Neural progenitor cell (in vitro differentiated cells): Measurements from ENCODE around the gene GLT6D1. TPM values are rescaled to one million over a fixed set of nuclear protein-coding genes. Genes with fewer than 3 reads are reported as not detected.

Source experiments
- DNase-seq: peaks from one replicate; pipeline ENCODE4 v3.0.0-alpha.2; 2016; ENCODE audit warnings: low spot score
- H2AFZ ChIP-seq: fragments of 200-600 bp; sonication (generic); replicated peaks from 2 replicates; pipeline ENCODE4 v1.6.1; 2016; ENCODE audit warnings: antibody characterized with exemption
- H3F3A ChIP-seq: fragments of 200-600 bp; sonication (generic); 2 replicates; pipeline ENCODE4 v1.6.1; 2016; ENCODE audit warnings: antibody characterized with exemption, low read depth
- H3K27ac ChIP-seq: fragments of 200-600 bp; sonication (generic); 2 replicates; pipeline ENCODE4 v1.5.1; 2016; ENCODE audit warnings: mild to moderate bottlenecking
- H3K27me3 ChIP-seq: fragments of 200-600 bp; sonication (generic); 2 replicates; pipeline ENCODE4 v1.6.1; 2016; ENCODE audit warnings: mild to moderate bottlenecking, moderate library complexity
- H3K36me3 ChIP-seq: fragments of 200-600 bp; sonication (generic); 2 replicates; pipeline ENCODE4 v1.5.1; 2016
- H3K4me1 ChIP-seq: fragments of 200-600 bp; sonication (generic); 2 replicates; pipeline ENCODE4 v1.6.1; 2016; ENCODE audit warnings: mixed run types
- H3K4me2 ChIP-seq: fragments of 200-600 bp; sonication (generic); 2 replicates; pipeline ENCODE4 v1.6.1; 2016
- H3K4me3 ChIP-seq: fragments of 200-600 bp; sonication (generic); 2 replicates; pipeline ENCODE4 v1.5.1; 2016
- H3K79me2 ChIP-seq: fragments of 200-600 bp; sonication (generic); 2 replicates; pipeline ENCODE4 v1.6.1; 2016; ENCODE audit warnings: low read depth
- H3K9ac ChIP-seq: fragments of 200-600 bp; sonication (generic); 2 replicates; pipeline ENCODE4 v1.6.1; 2016
- H3K9me3 ChIP-seq: fragments of 200-600 bp; sonication (generic); 2 replicates; pipeline ENCODE4 v1.5.1; 2016; ENCODE audit warnings: low read depth
- H4K20me1 ChIP-seq: fragments of 200-600 bp; sonication (generic); 2 replicates; pipeline ENCODE4 v1.6.1; 2016; ENCODE audit warnings: low read depth
- H3K27ac Mint-ChIP-seq: 3 replicates; pipeline ENCODE4 v1.8.0; 2021; ENCODE audit warnings: mixed read lengths
- H3K27me3 Mint-ChIP-seq: 2 replicates; pipeline ENCODE4 v1.8.0; 2022; ENCODE audit warnings: low read depth, mild to moderate bottlenecking, inconsistent platforms, moderate library complexity, mixed read lengths; ENCODE audit not compliant: insufficient read depth
- H3K36me3 Mint-ChIP-seq: 3 replicates; pipeline ENCODE4 v1.8.0; 2021; ENCODE audit warnings: mixed read lengths
- H3K4me1 Mint-ChIP-seq: 3 replicates; pipeline ENCODE4 v1.8.0; 2021; ENCODE audit warnings: mixed read lengths
- H3K4me3 Mint-ChIP-seq: 3 replicates; pipeline ENCODE4 v1.8.0; 2021; ENCODE audit warnings: mild to moderate bottlenecking, moderate library complexity, mixed read lengths
- H3K9me3 Mint-ChIP-seq: 3 replicates; pipeline ENCODE4 v1.8.0; 2020; ENCODE audit warnings: mixed read lengths
- CTCF ChIP-seq: fragments of 200-600 bp; sonication (generic); IDR thresholded peaks from 2 replicates; pipeline ENCODE4 v1.5.1; 2017; ENCODE audit warnings: antibody characterized with exemption, mild to moderate bottlenecking
- EZH2 ChIP-seq: fragments of 200-600 bp; sonication (generic); IDR thresholded peaks from 2 replicates; pipeline ENCODE4 v1.6.1; 2017; ENCODE audit warnings: antibody characterized with exemption, mild to moderate bottlenecking, moderate library complexity
- EZH2phosphoT487 ChIP-seq: fragments of 200-600 bp; sonication (generic); IDR thresholded peaks from 2 replicates; pipeline ENCODE4 v1.6.1; 2017; ENCODE audit warnings: antibody characterized with exemption
- total RNA-seq: library from RNA; depleted of rRNA; stranded (reverse); fragments of >200 nt; gene quantifications from 2 replicates; pipeline ENCODE4 v1.2.3, GENCODE V29; 2015; ENCODE audit warnings: low replicate concordance

GLT6D1 gene
- total RNA-seq, 1 donor from 2014 or later, result 0.80 TPM

GRCh38 chr9:135604437-135605237 lies 34.7 kb downstream of the GLT6D1 start:
- no peak overlapping the region for H3K4me2 ChIP-seq
- H3K4me3 ChIP-seq, result no peak overlapping the region
- H2AFZ ChIP-seq, result no peak overlapping the region
- H3K27ac ChIP-seq, result no peak overlapping the region
- DNase-seq, result no peak
- H3K9me3 ChIP-seq, result no peaks in the 10 kb centered on the region
- H3K4me1 ChIP-seq, result no peaks in the 10 kb centered on the region
- peaks cover 4% of the 10 kb centered on the region for H3K27me3 Mint-ChIP-seq
- peaks cover 10% of the 10 kb centered on the region for H3F3A ChIP-seq
- no peaks in the 10 kb centered on the region for H3K79me2 ChIP-seq
- no peaks in the 10 kb centered on the region for H3K9me3 Mint-ChIP-seq
- H3K4me3 Mint-ChIP-seq, result no peak overlapping the region
- no peak overlapping the region for H3K27ac Mint-ChIP-seq
- no peaks in the 10 kb centered on the region for H4K20me1 ChIP-seq
- no peaks in the 10 kb centered on the region for H3K36me3 Mint-ChIP-seq
- TF ChIP-seq EZH2, result no peak
- TF ChIP-seq CTCF, result no peak
- TF ChIP-seq EZH2phosphoT487, result no peak
- H3K36me3 ChIP-seq, result no peaks in the 10 kb centered on the region
- H3K4me1 Mint-ChIP-seq, result peaks cover 4% of the 10 kb centered on the region
- no peak overlapping the region for H3K9ac ChIP-seq
- H3K27me3 ChIP-seq, result peaks cover 13% of the 10 kb centered on the region

- Histone ChIP-seq H3K4me3 (no peak overlapping the region), H3K27me3 (peaks cover 14% of the 10 kb centered on the region), H3K27ac (no peak overlapping the region), H3F3A (peaks cover 10% of the 10 kb centered on the region), H3K4me2 (no peak overlapping the region), H3K4me1 (no peaks in the 10 kb centered on the region), H3K9me3 (no peaks in the 10 kb centered on the region), H3K79me2 (no peaks in the 10 kb centered on the region), H3K9ac (no peak overlapping the region), H3K36me3 (no peaks in the 10 kb centered on the region), H2AFZ (no peak overlapping the region), H4K20me1 (no peaks in the 10 kb centered on the region)
- Mint-ChIP-seq H3K4me3 (no peak overlapping the region), H3K36me3 (no peaks in the 10 kb centered on the region), H3K27me3 (peaks cover 4% of the 10 kb centered on the region), H3K4me1 (peaks cover 4% of the 10 kb centered on the region), H3K27ac (no peak overlapping the region), H3K9me3 (no peaks in the 10 kb centered on the region)
- peak; percentile 34 for DNase-seq
- TF ChIP-seq CTCF, result peak; percentile 72
- no peak for TF ChIP-seq EZH2phosphoT487
These were observed 36.4 kb downstream of the GLT6D1 start for GRCh38 chr9:135602789-135603481.

DNA sequence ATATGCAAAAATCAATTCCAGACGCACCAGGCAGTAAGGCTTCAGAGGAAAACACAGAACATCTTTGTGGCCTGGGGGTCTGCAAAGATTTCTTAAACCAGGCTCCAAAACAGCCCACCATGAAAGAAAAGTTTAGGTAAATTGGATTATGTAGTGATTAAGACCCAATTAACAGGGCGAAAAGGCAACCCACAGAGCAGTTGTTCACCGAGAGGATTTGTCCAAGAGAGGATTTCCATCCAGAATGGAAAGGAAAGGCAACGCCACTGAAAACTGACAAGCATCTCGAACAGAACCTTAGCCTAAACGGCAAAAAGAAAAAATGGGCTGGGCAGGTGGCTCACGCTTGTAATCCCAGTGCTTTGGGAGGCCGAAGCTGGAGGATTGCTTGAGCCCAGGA lies 37.4 kb downstream of the GLT6D1 start:
- no peak overlapping the region for H3K27ac ChIP-seq
- H3K27me3 Mint-ChIP-seq, result peaks cover 4% of the 10 kb centered on the region
- H3K9ac ChIP-seq, result no peak overlapping the region
- H3K4me2 ChIP-seq, result no peak overlapping the region
- H3K4me3 ChIP-seq, result no peak overlapping the region
- DNase-seq, result peak; percentile 56
- peaks cover 4% of the 10 kb centered on the region for H3K4me1 Mint-ChIP-seq
- H3K36me3 Mint-ChIP-seq, result no peaks in the 10 kb centered on the region
- H3K79me2 ChIP-seq, result no peaks in the 10 kb centered on the region
- no peaks in the 10 kb centered on the region for H3K9me3 ChIP-seq
- H3K27me3 ChIP-seq, result peaks cover 14% of the 10 kb centered on the region
- no peak overlapping the region for H3K4me3 Mint-ChIP-seq
- TF ChIP-seq CTCF (no peak), EZH2phosphoT487 (peak; percentile 72)
- no peaks in the 10 kb centered on the region for H3K9me3 Mint-ChIP-seq
- H3F3A ChIP-seq, result peaks cover 10% of the 10 kb centered on the region
- H4K20me1 ChIP-seq, result no peaks in the 10 kb centered on the region
- no peak overlapping the region for H2AFZ ChIP-seq
- H3K36me3 ChIP-seq, result no peaks in the 10 kb centered on the region
- H3K27ac Mint-ChIP-seq, result no peak overlapping the region
- no peaks in the 10 kb centered on the region for H3K4me1 ChIP-seq
